ENCODE results near the gene USP49.
"Not testable (repeated sequence)": the region's sequence is repeated elsewhere in the genome, so short reads cannot be mapped to it uniquely, and the experiment has no call there.

DNA sequence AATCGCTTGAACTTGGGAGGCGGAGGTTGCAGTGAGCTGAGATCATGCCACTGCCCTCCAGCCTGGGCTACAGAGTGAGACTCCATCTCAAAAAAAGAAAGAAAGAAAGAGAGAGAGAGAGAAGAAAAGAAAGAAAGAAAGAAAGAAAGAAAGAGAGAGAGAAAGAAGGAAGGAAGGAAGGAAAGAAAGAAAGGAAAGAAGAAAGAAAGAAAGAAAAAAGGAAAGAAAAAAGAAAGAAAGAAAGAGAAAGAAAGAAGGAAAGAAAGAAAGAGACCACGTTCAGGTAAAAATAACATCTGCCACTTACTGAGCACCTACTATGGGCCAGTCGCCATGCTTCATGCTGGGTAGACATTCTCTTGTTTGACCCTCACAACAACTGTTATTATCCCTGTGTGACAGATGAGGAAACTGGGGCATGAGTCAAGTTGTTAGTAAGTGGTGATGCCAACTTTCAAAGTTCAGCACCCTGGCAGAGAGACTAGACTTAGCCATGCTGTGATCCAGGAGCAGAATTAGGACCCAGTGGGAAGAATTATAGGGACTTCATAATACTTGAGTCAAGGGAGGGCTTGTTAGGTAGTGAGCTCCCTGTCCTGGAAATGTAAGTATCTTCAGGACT, 129.0 kb downstream of the USP49 start:
- not testable (repeated sequence) for TF ChIP-seq CTCF (IDR thresholded peaks at IDR 0.05 in 4 of 5, conservative IDR thresholded peaks at IDR 0.05 in 1 of 5); POLR2A (IDR thresholded peaks at IDR 0.05)
